Epithelial cell of esophagus (primary cell): ENCODE data around the gene NDUFA5.

Experiments
- DNase-seq: peaks from one replicate; pipeline ENCODE4 v3.0.0; 2010; ENCODE audit warnings: low read depth
- H3K4me3 ChIP-seq: 2 replicates; pipeline ENCODE4 v1.5.1; 2011; ENCODE audit warnings: mild to moderate bottlenecking, low read length, control low read depth
- CTCF ChIP-seq: IDR thresholded peaks from 2 replicates; pipeline ENCODE4 v1.5.1; 2011; ENCODE audit warnings: low read depth, mild to moderate bottlenecking, low read length, control low read depth, inconsistent platforms; ENCODE audit not compliant: insufficient read depth; ENCODE audit errors: missing control alignments

Gene NDUFA5

GRCh38 chr7:123498031-123498430 lies 59.6 kb downstream of the NDUFA5 start:
- TF ChIP-seq CTCF = no peak
- DNase-seq = no peak

GRCh38 chr7:123494193-123494796 lies 63.3 kb downstream of the NDUFA5 start:
- peak; percentile 52 for DNase-seq
- H3K4me3 ChIP-seq = no peak overlapping the region
- peak; percentile 61 for TF ChIP-seq CTCF

More at GRCh38 chr7:123498031-123498430, 59.6 kb downstream of the NDUFA5 start:
- no peak overlapping the region for H3K4me3 ChIP-seq

GRCh38 chr7:123492485-123492884 lies 65.1 kb downstream of the NDUFA5 start:
- peak; percentile 29 for TF ChIP-seq CTCF
- H3K4me3 ChIP-seq = no peak overlapping the region
- DNase-seq = no peak
